ACHN (cell line): ENCODE results near the gene TRIM40.
"Not testable (repeated sequence)": the region's sequence is repeated elsewhere in the genome, so short reads cannot be mapped to it uniquely, and the experiment has no call there.

ENCODE experiments used
- DNase-seq: peaks from one replicate; pipeline ENCODE4 v3.0.0-alpha.2; 2015
- in situ Hi-C: cut with HindIII; loops from 2 replicates; pipeline ENCODE4 v1.10.0; 2017; ENCODE audit warnings: low sequenced_read_pairs, low pct_ligation_motif_present, low pct_unique_long_range_greater_than_20kb

Gene TRIM40

DNA sequence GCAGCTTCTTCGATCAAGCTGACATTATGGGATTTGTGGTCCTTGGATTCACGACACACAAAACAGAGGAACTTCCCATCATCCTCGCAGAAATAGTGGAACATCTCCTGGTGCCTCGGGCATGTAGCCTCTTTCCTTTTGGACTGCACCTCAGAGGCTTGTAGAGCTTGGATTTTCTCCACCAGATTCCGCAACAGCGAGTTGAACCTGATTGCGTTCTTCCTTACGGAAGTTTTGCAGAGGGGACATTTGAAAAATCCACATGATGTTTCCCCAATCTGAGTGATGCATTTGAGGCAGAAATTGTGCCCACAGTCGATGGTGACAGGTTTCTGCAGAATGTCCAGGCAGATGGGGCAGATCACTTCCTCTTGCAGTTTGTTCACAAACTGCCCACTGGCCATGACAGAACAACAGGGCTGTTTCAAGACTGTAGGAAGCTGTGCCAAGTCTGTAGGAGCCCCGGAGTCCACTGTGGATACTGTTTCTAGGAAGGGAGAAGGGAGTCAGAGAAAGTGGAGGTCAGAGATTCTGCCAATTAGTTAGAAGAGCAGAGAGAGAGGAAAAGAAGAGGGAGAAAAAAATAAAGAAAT, 23.4 kb upstream of the TRIM40 start:
- no peak for DNase-seq
- in situ Hi-C loops: no loop called here

DNA sequence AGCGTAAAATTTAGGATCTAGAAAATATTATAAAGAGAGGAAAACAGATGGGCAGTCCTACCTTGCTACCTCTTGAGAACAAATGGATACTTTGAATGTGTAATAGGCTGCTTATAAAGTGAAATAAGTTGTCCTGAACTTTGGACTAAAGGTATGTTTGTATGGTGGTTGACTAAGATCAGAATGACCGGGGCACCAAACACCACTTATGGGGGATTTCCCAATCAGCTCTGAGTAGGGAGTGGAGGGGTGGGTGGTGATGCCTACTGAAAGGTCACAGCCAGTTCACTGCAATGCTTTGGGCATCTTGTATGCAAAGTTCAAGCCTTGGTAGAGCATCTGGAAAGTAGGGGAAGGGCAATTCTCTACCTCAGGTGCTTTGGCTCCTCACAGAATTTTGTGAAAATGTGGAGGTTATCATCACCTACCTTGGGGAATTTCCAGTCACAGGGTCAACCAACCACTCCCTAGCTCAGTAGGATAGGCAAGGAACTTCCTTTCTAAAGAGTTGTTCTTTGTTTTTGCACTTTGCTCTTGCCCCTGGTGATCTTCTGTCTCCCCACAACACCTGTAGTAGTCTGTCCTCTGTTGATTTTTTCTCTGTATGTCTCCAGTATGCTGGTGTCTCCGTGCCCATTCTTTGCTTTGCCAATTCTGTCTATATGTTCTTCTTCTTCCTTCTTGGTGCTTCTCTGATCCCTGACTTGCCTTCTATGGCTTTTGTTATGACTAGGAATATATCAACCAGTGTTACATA, 22.8 kb upstream of the TRIM40 start, which contains the start of gene TRIM31:
Gene TRIM31, minus strand, starts transcription at position 88 of the 757 bp plus-strand sequence. CDS start 285 bp downstream, outside the sequence.
- in situ Hi-C loops: no loop called here
- no peak for DNase-seq

DNA sequence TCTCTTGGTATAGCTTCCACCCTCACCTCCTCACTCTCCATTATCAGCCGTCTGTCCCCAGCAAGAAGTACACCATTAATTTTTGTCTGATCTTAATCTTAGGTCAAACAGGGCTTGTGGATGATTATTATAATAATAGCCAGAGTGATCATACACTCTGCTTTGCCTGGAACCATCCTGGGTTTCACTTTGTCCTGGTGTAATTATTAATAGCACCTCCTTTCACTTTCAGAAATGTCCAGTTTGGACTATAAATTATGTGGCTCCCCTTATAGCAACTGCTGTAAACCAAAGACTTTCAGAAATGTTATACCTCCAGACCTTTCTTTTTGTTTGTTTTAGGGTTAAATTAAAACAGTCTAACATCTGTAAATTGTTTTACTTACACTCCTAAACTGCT, 22.1 kb upstream of the TRIM40 start:
- in situ Hi-C loops: no loop called here
- peak; percentile 27 for DNase-seq

DNA sequence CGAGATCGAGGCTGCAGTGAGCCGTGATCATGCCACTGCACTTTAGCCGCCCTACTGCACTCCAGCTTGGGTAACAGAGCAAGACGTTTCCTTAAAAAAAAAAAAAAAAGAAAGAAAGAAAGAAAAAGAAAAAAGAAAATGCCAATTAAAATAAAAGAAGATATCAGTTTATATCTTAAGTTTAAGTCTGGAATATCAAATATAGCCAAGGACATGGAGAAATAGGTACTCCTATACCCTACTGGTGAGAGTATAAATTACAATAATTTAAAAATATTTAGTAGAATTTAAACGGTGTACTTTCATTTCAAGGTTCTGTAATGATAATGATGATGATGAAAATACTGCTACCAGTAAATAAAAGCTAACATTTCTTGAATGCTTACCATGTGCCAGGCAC, 19.2 kb upstream of the TRIM40 start:
- no peak for DNase-seq
- in situ Hi-C loops: no loop called here

DNA sequence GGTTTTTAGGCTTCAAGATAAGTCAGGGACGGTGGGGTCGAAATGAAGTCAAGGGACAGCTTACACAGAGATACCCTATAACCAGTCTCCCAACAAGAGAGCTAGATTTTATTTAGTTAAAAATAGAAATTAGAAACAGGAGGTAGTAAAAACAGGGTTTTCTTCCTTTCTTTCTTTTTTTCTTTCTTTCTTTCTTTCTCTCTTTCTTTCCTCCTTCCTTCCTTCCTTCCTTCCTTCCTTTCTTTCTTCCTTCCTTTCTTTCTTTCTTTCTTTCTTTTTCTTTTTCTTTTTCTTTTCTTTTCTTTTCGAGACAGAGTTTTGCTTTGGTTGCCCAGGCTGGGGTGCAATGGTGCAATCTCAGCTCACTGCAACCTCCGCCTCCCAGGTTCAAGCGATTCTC, 17.2 kb upstream of the TRIM40 start:
- in situ Hi-C loops, DNase-seq: not testable (repeated sequence)

DNA sequence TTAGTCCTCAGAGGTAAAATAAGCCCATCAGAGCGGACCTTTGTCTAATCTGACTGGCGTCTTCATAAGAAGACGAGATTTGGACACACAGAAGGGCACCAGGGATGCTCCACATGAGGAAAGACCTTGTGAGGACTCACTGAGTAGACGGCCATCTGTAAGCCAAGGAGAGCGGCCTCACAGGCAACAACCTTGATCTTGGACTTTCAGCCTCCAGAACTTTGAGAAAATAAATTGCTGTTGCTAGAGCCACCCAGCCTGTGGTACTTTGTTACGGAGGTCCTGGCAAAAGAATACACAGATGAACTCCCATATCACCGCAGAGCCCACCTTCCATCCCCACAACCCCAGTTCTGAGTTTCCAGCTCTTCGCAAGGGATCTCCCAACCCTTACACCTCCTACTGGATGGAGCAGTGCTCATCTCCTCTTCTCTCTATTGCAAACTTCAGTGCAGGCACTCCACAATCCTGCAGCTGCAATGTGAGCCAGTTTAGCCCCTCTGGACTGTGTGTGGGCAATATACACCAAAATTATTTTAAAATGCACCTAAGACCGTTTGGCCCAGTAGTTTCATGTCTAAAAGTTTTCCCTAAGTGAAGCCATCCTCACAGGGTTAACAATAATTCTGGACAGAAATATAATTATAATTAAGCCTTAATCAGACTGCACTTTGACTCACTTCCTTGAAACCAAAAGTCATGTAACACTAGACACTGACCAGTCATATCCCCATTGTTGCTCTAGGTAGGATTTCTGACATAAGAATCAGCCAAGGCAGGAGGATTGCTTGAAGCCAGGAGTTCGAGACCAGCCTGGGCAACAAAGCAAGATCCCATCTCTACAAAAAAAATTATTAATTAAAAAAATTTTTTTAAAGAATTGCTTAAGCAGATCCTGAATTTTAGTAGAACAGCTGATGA, 14.2 kb upstream of the TRIM40 start:
- no peak for DNase-seq
- in situ Hi-C loops: no loop called here

DNA sequence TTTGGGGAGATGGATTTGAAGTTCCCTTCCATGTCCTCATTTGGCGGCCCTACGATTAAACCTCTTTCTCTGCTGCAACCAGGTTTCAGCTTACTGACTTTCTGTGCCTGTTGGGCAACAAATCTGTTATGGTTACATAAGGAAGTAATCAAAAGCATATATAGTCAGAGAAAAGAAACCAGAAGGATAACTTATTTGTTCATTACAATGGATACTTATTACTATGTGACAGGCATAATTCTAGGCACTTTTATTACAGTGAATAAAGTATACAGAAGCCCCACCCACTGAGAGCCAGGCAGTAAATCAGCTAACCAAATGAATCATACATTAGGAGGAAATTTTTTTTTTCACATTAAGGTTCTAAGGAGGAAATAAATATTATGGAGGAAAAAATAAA, 13.4 kb upstream of the TRIM40 start:
- DNase-seq: no peak
- in situ Hi-C loops: no loop called here

DNA sequence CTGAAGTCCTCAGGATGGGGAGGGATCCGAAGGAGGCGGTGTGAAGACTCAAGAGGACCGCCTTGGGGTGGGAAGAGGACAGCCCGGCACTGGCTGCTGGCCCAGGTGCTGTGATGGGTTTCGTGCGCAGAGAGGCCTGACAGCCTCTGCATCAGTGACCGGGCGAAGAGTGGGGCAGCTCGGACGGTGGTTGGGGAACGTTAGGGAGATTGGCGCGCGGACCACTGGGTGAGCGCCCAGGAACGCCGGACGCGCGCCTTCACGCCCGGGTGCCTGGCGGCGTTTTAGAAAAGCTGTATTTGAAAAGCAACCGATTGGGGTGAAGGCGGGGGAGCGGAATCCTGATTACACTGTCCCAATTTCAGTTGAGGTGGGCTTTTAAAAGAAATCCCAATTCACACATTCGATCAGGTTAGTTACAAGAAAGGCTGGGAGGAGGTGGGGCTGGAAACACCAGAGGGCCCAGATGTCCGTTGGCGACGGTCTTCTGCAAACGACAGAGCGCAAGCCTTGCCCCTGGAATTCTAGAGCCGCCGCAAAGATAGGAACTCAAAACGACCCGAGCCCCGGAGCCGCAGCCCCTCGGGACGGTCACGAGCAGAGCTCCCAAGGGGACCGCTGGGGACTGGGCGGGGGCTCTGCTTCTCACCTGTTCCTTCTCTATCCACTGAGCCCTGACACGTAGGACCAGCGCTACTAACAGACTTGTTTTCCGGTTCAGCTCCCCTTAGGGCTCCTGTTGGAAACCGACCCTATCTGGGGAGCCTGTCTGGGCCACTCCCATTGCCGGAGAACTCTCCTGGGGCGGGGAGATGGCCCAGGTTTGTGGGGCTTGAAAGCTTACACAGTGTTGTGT, 8.5 kb upstream of the TRIM40 start:
- no peak for DNase-seq
- in situ Hi-C loops: no loop called here

DNA sequence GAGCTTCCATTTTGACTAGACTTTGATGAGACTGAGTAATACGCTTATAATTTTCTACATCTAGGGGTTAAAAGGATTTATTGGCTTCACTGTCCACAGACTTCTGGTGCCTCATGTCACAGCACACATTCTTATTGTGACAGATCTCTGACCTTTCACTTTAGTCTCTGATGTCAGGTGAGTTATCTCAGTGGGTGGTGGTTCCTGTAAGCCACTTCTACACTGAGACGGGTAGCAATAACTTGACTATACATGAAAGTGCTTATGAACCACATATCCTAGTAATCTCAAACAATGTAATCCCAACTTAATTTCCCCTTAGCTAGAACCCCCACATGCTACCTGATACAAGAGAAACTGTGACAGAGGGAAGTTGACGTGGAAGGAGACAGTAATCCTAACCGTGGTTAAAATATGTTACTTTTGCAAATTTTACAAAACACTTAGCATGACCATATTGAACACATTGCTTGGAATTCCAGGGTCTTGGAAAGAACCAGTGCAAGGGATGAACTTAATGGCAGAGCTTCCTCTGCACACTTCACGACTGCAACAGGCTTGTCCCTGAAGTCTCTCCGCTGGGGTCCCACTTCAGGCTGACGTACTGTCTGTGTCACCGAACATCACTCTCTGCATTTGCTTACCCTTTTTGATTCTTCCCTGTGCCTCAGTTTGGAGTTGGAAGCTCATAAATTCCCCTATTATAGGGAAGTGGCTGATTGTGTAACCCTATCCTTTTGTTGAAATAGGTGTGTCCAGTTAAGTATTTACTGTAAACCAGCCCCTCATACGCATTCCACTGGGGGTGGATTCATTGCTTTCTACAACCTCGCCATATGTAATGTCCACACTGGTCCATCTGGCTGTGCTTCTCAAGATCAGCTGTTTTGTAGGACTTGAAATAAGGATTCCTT, 6.4 kb upstream of the TRIM40 start:
- DNase-seq: no peak
- in situ Hi-C loops: no loop called here

DNA sequence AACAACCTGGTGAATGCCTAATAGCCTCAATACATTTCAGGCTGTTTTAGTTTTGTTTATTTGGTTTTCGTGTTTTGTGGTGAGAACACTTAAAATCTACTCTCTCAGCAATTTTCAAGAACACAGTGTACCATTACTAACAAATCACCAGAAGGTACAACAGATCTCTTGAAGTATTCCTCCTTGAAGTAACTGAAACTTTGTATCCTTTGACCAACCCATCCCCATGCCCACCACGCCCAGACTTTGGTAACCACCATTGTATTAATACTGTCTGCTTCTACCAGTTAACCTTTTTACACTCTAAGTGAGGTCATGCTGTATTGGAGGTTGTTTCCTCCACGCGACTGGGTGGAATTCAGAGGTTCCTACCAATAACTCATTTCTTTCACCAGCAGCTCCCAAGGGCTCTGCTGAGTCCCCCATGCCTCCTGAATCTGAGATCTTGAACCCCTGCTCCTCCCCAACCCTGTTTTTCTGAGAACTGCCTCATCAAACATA, 5.7 kb upstream of the TRIM40 start:
- in situ Hi-C loops: no loop called here
- no peak for DNase-seq

DNA sequence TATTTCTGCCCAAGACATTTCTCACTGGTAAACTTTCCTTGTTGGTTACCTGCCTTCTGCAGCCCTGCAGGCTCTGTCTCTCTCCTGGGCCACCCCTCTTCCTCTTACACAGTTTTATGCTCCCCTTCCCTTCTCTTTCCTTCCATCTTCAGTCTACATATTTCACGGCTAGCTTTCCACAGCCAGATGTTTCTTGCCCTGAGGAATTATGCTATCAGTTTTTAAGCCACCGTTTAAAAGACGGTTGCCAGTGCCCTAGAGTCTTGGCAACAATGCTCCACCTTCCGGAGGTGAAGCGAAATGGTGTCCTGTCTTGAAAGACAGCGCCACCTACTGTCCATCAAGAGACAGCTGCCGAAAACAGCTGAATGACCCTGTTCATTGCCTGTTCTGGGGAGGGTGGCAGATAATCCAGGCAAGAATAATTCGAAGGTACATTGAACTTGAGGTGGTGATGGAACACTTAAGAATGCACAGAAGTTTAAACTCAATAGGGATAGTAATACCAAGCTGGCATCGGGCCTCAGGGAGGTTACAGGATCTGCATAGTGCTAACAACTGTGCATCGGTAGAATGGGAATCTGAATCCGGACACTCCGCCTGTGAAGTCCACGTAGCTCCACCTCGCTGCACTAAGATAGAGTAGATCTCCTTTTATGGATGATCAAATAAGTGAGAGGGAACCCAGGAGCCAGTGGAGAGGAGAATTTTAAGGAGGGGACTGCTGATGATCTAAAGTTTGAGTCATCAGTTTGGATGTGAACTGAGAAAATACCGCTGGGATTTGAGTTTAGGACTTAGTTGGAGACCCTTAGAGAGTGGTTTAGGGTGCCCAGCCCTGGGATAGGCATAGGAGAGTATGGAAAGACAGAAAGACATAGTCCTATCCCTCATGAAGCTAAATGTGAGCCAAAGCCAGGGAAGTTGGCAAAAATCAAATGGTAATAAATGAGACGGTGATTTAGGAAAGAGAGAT, 4.8 kb upstream of the TRIM40 start:
- DNase-seq: peak; percentile 79
- in situ Hi-C loops: no loop called here

DNA sequence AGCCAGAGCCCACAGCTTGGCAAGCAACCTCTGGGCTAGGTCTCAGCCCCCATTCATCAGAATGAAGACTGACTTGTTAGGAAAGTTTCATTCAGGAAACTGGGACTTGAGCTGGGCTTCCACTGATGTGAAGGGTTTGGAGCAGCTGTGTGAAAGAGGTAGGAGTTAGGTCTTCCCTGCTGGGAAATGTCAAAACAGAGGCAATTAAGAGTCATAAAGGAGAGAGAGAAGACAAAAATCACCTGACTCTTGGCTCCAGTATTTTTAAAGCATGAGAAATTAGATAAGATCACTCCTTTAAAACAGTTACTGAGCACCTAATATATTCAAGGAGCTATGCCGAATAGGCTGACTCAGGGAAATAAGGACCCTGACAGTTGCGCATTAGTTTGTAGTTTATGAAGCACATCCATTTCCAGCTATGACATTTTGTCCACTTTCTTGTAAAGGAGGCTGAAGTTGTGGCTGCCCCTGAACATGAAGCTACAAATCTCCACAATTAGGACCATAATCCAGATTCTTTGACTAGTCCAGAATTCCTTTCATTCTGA, 3.9 kb upstream of the TRIM40 start:
- DNase-seq: no peak
- in situ Hi-C loops: no loop called here

DNA sequence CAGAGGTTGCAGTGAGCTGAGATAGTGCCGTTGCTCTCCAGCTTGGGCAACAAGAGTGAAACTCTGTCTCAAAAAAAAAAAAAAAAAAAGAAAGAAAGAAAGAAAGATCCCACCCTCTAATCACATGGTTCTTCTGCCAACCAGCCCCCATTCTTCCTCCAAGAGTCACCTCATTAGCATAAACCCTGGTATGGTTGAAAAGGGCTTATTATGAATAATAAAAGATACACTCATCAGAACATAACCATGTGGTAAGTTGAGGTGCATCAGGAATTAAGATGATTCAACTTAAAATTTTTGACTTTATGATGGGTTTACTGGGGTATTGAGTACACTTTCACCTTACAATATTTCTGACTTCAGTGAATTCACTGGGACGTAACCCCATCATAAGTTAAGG, 793 bp upstream of the TRIM40 start:
- no peak for DNase-seq
- in situ Hi-C loops: no loop called here

DNA sequence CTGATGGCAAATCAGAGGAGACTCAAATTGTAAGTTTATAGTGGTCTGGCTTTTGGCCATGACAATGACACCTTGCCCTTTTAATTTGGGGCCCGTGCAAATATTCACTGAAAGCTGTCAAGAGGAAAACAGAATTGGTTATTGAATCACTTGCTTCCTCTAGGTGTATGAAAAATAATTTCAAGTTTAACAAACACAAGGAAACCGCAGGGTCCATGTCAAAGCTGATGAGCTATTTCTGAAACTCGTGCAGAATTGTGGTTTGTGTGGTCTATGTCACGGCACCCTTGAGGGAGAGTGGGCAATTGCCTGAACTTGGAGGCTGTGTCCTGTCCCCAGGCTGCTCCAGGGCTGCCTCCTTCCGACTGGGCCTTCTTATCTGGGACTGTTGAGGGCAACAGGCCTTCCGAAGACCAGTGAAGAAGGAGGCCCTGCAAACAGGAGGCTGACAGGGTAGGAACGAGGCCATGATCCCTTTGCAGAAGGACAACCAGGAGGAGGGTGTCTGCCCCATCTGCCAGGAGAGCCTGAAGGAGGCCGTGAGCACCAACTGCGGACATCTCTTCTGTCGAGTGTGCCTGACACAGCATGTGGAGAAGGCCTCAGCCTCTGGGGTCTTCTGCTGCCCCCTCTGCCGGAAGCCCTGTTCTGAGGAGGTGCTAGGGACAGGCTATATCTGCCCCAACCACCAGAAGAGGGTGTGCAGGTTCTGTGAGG, 788 bp downstream of the TRIM40 start:
- no peak for DNase-seq
- in situ Hi-C loops: no loop called here

DNA sequence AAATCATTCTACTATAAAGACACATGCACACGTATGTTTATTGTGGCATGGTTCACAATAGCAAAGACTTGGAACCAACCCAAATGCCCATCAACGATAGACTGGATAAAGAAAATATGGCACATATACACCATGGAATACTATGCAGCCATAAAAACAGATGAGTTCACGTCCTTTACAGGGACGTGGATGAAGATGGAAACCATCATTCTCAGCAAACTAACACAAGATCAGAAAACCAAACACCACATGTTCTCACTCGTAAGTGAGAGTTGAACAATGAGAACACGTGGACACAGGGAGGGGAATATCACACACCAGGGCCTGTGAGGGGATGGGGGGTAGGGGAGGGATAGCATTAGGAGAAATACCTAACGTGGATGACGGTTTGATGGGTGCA, 4.3 kb downstream of the TRIM40 start:
- DNase-seq, in situ Hi-C loops: not testable (repeated sequence)
